ENCODE data around the gene ADCY5. TPM values are rescaled to one million over a fixed set of nuclear protein-coding genes. Genes with fewer than 3 reads are reported as not detected.

The ADCY5 gene
- total RNA-seq, 2 donors from 2014 or later = 41.1 to 42.6 TPM

DNA sequence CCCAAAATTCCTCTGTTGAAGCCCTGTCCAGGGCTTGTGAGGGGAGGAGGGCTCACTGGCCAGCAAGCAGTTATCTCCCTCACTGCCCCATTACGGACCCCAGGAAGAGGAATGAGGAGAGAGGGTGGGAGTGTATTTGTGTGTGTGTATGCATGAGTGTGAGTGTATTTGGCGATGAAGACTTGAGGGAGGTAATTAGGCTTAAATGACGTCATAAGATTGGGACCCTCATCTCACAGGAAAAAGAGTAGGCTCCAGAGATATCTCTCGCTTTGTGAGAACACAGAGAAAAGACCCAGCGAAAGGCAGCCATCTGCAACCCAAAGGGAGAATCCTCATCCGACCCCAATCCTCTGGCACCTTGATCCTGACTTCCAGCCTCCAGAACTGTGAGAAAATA, 32.2 kb downstream of the ADCY5 start:
- no peak for DNase-seq (ENCODE audit: low spot score)
- intact Hi-C loops (cut with DNase I) = no loop called here

DNA sequence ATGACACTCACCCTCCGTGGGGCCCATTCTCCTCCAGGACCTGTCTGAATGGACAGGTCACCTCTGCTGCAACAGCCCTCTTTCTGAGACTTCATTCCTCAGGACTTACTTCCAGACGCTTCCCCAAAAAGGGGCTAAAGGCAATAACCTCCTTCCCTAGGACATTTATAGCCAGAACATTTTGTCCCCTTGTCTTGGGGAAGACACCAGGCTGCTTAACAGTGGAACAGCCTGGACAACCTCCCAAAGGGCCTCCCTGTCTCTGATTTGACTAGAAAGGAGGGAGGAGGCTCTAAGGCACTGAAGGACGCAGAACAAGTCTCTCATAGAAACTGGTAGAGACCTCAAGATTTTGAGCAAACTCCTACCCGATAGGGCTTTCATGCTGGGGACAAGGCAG, 32.7 kb downstream of the ADCY5 start:
- no peak for DNase-seq (ENCODE audit: low spot score)
- intact Hi-C loops (cut with DNase I) = no loop called here

GRCh38 chr3:123414973-123415775, 33.7 kb downstream of the ADCY5 start:
- intact Hi-C loops (cut with DNase I) = loop anchor here in 1 of 2 donors (5.0 kb wide), 1 partner anchor 32 kb away; the partner anchor contains the start of gene ADCY5

DNA sequence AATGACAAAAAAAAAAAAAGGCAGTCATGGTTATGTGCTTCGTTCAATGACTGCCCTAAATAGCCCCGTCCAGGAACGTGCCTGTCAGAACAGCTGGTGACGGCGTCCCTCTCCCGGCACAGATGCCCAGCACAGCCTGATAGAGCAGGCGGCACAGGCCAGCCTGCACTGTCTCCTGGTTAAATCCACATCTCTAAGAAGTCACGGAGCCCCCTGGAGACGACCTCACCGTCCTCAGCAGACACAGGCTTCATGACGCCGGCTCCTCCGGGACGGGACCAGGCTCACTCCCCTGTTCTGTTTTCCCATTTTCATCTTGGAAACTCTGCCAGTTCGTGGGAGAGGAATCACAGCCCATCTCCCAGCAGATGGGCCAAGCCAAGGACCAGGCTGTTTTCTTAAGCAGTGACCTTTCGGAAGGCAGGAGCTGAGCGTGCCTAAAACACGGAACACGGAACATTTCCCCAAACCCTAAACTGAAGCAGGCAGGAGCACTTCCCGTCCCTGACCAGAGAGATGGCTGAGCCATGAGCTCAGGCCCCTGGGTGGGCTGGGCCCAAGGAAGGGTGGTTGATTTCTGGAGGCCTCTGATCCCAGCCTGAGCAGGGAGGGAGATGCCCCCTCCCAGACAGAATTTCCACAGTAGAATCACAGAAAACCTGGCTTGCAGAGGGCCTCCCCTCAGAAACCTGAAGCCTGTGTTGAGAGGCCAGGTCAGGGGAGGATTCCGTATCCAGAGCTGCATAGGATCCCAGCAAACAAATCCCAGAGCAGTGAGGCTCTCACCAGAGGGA, 35.9 kb downstream of the ADCY5 start:
- intact Hi-C loops (cut with DNase I) = loop anchor here in 1 of 2 donors (5.0 kb wide), 1 partner anchor 34 kb away; the partner anchor contains the start of gene ADCY5

More at GRCh38 chr3:123414973-123415775, 33.7 kb downstream of the ADCY5 start:
- DNase-seq (ENCODE audit: low spot score) = no peak

DNA sequence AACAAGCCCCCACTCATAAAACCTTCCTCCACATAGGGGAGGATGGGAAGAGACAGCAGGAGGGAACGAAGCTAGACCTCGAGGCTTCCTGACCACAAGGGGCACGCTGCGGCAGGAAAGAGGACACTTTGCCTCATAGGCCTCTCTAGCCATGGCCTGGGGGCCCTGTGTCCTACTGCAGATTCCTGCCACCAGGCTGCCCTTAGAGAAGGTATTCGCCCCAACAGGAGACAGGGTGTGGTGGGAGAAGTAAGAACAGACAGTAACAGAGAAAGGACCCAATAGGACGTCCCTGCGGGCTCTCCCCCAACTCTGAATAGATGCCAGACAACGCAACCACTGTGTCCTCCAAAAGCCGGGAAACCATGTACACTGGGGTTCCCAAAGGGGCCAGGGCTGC, 36.8 kb downstream of the ADCY5 start:
- intact Hi-C loops (cut with DNase I) = loop anchor here in 1 of 2 donors (5.0 kb wide), 1 partner anchor 35 kb away; the partner anchor contains the start of gene ADCY5
- no peak for DNase-seq (ENCODE audit: low spot score)

More for the DNA sequence above, 35.9 kb downstream of the ADCY5 start:
- DNase-seq (ENCODE audit: low spot score) = no peak

DNA sequence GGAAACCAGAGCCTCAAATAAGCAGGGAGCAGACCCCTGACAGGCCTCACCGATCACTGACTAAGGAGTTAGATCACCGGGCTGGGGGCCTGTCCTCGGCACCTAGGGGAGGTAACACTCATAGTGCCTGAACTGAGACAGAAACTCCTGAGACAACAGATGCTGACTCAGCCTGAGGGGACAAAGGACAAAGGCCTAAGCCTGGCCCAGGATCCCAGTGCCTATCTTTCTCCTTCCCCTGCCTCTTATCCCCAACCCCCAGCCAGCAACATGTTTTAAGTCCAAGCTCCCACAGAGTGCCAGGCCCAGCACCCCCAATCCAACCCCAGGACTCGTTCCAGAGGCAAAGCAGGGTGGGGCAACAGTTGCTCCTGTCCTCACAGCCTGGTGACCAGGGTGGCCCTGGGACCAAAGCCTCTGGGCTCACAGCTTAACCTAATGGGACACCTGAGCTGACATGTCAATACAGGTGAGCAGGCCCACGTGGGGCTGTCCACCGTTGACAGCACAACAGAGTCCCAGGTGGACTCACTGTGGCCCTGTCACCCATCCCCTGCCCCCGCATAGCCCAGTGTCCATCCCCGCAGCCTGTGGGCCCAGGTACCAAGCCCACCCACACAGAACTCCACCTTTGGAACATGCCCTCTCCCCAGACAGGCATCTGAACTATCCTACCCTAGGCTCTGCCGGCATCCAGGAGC, 37.4 kb downstream of the ADCY5 start:
- intact Hi-C loops (cut with DNase I) = loop anchor here in 1 of 2 donors (5.0 kb wide), 1 partner anchor 36 kb away; the partner anchor contains the start of gene ADCY5
- DNase-seq (ENCODE audit: low spot score) = no peak

GRCh38 chr3:123410149-123410515, 38.8 kb downstream of the ADCY5 start:
- intact Hi-C loops (cut with DNase I) = loop anchor here in 1 of 2 donors (5.0 kb wide), 1 partner anchor 37 kb away; the partner anchor contains the start of gene ADCY5
- no peak for DNase-seq (ENCODE audit: low spot score)

DNA sequence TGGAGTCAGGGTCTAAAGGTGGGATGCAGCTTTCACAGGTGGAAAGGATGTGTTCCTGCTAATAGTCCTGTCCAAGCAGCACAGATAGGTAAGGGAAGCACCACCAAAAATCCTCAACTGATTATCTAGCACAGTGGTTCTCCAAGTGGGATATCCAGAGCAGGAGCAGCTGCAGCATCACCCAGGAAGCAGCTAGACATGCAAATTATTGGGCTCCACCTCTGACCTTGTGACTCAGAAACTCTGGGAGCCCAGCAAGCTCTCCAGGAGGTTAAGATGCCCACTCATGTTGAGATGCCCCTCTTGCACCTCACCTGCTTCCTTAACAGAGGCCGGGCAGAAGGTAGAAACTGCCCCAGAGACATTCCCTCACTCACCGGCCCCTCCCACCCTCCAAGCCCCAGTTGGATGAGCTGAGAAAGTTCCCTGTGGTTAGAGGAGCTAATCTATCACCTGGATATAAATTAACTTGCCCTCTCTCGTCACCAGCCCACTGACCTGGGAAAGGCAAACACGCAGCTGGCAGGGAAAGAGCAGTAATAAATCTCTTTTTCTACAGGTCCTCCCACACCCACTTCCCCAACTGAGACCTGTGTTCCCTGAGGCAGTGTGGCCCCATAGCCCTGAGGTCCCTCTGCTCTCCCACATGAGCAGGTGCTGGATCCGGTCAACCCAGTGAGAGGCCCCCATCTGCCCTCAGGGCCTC, 39.3 kb downstream of the ADCY5 start:
- intact Hi-C loops (cut with DNase I) = loop anchor here in 1 of 2 donors (5.0 kb wide), 1 partner anchor 38 kb away; the partner anchor contains the start of gene ADCY5
- DNase-seq (ENCODE audit: low spot score) = no peak

DNA sequence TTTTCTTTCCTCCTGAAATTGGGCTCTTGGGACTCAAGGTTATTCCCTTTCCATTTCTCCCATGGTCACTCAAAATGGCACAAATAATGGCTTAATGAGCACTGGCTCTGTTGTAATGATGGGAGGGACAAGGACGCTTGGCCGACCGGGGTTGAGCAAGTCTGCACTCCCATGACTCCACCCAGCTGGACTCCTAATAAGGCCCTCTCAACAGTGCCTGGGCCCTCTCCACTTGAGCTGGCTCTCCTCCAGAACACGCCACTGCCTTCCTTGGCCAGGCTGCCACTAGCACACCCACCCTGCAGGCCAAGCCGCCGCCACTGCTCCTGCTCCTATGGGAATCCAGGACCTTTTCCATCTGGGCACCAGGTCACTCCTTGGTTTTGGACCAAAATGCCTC, 42.3 kb downstream of the ADCY5 start:
- peak; percentile 79 for DNase-seq (ENCODE audit: low spot score)
- intact Hi-C loops (cut with DNase I) = no loop called here

DNA sequence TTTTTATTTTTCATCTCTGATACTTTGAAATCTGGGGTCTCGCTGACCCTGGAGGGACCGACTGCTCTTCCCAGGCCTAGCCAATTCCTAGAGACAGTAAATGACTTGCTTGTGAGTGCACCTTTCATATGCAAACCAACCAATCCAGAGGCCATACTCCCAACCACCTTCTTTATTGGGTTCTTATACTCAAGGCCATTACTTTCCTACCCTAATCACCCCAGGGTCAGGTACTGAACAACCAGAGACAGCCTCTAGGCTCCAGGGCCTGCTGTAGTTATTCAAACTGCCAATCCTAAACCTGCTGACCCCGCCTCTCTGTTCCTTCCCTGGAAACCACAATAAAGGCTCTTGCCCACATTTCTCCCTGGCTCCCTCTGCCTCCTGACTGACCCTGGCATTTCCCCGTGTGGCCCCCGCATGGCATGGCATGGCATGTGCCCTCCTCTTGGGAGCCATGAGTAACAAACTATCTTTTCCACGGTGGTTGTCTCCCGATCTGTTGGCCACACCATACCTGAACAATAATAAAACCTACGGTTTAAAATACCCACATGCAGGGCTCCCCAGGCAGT, 42.9 kb downstream of the ADCY5 start:
- intact Hi-C loops (cut with DNase I) = no loop called here
- peak; percentile 23 for DNase-seq (ENCODE audit: low spot score)

- DNase-seq (ENCODE audit: low spot score) = peak; percentile 35
- intact Hi-C loops (cut with DNase I) = no loop called here
Measured at GRCh38 chr3:123405021-123405420, 43.9 kb downstream of the ADCY5 start.

DNA sequence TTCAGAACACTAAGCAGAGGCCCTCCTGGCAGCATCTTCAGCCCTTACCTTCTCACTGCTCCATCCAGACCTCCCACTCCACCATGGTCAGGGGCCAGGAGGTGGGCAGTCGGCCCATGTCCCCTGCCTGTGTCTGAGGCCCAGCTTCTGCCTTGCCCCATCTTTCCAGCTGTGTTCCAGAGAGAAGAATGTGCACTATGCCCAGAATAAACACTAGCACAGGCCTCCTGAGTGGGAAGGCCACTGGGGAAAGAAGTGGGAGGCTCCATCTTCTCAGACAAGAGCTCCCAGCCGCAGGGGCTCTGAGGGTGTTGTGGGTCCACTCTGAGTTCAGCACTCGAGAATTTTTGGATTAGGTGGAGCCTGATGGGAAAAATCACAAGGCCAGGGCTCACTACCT, 44.5 kb downstream of the ADCY5 start:
- intact Hi-C loops (cut with DNase I) = no loop called here

DNA sequence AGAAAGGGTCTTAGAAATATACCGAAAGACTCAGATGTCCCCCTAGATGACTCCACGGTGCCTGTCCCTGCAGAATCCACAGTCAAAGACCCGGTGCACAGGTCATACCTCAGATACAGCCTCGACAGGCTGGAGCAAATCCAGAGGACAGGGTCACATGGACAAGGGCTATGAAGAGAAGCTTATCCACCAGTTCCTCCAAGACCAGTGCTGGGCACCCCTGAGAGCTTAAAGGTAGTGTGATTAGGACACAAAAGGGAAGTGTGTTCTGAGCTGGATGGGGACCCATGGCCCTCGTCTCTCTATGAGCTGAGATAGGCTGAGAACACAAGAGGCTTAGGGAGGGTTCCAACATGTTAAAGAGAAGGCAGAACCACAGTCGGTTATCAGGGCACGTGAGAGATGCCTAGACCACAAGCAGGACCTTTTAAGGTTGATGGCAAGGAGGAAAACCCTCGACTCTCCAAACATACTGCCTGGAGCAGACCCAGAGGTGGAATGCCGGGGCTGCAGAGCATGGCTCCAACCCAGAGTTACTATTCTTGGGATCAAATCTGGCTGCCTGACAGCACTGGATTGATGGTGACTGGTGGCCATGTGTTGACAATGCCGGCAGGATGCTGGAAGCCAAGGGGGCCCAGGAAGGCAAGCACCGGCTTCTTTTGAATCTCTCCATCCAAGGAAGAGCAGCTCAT, 46.9 kb downstream of the ADCY5 start:
- peak; percentile 60 for DNase-seq (ENCODE audit: low spot score)
- intact Hi-C loops (cut with DNase I) = no loop called here

More for the DNA sequence above, 44.5 kb downstream of the ADCY5 start:
- peak; percentile 67 for DNase-seq (ENCODE audit: low spot score)

- peak; percentile 46 for DNase-seq (ENCODE audit: low spot score)
- intact Hi-C loops (cut with DNase I) = no loop called here
Measured at GRCh38 chr3:123400169-123400568, 48.7 kb downstream of the ADCY5 start.

- DNase-seq (ENCODE audit: low spot score) = peak; percentile 20
- intact Hi-C loops (cut with DNase I) = no loop called here
Measured at GRCh38 chr3:123399653-123400052, 49.2 kb downstream of the ADCY5 start.

- intact Hi-C loops (cut with DNase I) = no loop called here
- peak; percentile 73 for DNase-seq (ENCODE audit: low spot score)
Measured at GRCh38 chr3:123397921-123398785, 50.7 kb downstream of the ADCY5 start.

GRCh38 chr3:123397050-123397590, 51.8 kb downstream of the ADCY5 start:
- DNase-seq (ENCODE audit: low spot score) = peak; percentile 72
- intact Hi-C loops (cut with DNase I) = no loop called here

Data from posterior vena cava (tissue), 2 donors.